Stimulated activated CD4-positive, alpha-beta T cell treated with anti-CD3 and anti-CD28 coated beads, Interleukin-4, amount 100 ng/mL, for 48 hours (primary cell): ENCODE measurements around the gene VWF.

Experiments
- DNase-seq, 2 donors: peaks; one replicate each; pipeline ENCODE4 v3.0.0-alpha.2; 2020; ENCODE audit warnings: low read depth in 2 of 2

VWF gene

DNA sequence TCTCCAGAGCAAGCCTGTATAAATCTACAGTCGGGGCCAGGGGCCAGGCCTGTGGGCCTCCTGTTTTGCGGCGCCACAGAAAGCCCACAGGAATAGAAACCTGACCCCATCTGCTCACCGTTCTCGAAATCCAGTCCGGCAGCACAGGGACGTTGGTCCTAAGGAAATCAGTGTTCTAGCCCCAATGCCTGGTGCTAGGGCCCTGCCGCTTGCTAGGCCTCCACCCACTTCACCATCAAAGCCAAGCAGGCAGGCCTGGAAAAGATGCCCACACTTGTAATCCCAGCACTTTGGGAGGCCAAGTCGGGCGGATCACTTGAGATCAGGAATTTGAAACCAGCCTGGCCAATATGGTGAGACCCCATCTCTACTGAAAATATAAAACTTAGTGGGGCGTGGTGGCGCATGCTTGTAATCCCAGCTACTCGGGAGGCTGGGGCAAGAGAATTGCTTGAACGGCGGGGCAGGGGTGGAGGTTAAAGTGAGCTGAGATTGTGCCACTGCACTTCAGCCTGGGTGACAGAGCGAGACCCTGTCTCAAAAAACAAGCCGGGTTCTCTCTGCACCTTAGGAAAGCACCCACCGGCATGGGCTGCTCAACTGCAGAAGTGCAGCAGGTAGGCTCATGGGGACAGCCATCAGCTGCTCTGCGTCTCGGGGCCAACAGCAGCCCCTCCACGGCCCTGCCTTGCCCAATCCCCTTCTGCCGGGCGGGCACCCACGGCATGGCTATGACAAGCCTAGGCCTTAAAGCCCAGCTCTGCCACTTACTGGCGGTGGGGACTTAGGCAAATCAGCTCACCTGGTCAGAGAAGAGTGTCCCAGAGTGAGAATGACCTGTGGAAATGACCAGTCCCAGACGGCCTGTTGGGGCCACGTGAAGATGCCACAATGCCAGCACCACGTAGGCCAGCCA is 47.4 kb downstream of the VWF start:
- DNase-seq = no peak

DNA sequence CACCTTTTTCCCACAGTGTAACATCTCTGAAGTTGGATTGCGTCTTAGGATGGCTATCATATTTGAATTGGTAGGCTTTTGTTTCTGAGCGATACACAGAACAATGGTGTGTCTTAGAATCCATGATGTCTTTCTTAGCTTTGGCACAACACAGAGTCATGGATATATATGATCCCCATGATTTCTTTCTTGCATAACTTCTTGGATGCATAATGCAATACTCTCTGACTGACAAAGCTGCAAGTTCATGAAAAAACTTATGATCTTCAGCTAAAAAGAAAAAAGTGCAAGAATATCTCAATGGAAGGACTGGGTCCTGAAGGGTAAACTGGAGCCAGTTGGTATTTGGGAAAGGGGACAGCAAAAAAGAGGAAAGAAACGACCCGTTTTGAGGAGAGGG is 48.1 kb downstream of the VWF start:
- no peak for DNase-seq

DNA sequence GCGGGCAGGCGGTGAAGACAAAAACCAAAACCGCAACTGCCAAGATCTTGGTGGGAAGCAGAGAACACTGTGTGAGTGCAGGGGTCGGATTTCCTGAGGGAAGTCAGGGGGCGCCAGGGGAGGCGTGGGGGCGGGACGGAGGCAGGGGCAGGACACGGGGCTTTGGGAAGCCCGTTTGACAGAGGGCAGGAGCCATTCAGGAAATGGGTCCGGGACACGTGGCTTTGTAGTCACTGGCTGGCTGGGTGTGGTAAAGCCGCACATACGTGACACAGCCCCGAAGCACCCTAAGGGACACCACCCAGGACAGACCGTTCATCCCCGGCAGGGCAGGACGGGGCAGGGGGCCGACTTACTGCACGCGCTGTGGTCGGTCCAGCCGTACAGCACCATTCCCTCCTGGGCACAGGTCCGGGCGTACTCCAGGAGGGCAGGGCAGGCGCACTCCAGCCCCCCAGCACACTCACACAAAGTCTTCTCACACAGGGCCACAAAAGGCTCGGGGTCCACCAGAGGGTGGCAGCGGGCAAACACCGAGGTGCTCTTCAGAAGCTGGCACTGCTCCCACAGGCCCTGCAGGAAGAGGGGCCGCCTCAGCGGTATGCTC is 49.4 kb downstream of the VWF start:
- DNase-seq = peak; percentile 14 to 16

DNA sequence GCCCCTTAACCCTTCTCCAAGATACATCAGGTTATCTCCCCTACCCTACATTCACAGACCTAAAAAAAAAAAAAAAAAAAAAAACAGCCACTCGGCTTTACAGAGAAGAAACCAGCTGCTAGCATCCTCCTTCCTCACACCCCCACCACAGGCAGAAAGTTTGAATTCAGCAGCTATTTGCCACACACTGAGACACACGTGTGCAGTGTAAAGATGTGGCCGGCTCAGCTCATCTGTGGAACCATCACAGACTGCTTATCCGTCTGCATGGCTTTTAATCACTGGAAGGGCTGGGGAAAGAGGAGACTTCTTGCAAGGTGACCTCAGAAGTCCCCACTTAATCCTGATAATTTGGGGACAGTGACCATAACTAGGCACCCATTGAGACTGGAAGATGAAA is 50.0 kb downstream of the VWF start:
- no peak for DNase-seq

DNA sequence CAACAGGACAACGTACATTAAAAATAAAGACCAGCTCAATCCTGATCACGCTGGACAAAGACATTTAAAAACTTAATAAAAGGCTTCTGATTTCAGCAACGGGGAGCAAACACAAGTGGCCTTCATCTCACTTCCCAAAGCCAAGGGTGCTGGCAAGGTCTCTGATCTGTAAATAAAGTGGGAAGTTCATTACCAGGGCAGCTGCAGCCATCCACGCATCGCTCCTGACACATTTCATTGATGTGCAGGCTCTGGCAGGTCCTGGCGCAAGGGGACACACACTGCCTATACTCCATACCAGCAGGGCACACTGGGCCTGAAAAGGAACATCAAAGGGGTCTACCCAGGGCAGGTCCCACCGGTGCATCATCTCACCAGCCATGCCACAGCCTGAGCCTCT is 51.0 kb downstream of the VWF start:
- DNase-seq = no peak

DNA sequence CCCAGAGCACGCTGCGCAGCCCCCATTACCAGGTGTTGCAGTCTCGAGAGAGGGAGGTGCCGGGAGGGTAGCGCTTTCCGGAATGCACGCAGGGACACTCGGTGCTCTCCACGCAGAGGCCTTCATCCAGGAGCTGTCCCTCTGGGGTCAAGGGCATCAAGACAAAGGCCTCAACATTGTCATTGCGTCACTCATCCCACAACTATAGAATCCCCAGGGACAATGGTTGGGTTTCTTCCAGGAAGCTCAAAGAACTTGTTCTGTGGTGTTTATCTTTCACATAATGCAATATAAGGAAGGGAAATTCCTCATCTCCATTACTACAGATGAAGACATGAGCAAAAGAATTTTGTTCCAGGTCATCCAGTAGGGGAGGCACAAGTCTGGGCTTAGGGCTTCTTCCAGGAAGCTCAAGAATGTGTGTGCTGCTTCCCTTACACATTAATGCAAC is 52.1 kb downstream of the VWF start:
- no peak for DNase-seq

DNA sequence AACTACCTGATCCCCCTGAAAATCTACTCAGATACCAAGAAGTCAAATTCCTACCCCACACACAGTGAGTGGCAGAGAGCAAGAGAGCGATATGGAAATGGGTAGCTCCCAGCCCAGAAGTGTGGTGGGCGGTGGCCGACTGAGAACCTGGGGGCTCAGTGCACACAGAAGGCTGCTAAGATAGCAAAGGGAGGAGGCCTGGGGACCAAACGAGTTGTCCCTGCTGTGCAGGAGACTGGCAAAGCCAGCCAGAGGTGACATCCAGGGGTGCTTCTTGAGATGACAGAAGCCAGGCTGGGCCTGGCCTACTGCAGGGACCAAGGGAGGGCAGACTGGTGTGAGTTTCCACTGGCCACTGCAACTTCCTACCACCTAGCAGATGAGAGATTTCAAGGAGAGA is 52.9 kb downstream of the VWF start:
- no peak for DNase-seq

DNA sequence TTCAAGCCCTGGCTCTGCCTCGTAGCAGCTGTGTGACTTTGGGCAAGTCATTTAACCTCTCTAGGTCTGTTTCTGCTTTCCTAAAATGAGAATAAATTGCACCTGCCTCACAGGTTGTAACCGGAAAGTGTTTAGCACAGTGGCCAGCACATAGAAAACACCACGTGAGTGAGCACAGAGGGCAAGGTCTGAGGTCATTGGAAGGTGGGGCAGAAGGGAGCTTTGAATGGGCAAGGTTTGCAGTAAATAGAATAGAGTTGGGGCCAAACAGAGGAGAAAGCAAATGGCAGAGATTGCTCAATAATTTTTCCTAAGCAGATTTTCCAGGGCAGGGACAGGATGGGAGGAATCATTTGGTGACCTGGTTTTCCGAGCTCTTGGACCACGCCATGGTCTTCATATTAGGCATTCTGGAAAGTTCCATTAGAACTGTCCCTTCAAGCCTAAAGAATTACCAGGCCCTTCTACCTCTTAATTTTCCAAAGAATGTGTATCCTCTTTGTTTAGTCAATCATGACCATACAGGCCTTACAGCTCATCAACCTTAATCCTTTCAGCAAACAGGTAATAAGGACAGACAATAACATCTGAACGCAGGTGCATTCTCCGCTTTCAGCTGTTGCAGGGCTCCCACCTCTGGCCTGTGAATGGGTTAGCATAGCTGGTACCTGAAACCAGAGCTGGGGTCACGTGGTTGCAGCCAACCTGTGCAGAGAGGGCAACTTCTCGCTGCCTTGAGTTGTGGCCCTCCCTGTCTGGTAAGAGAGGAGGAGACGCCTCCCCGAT is 53.8 kb downstream of the VWF start:
- DNase-seq = no peak

DNA sequence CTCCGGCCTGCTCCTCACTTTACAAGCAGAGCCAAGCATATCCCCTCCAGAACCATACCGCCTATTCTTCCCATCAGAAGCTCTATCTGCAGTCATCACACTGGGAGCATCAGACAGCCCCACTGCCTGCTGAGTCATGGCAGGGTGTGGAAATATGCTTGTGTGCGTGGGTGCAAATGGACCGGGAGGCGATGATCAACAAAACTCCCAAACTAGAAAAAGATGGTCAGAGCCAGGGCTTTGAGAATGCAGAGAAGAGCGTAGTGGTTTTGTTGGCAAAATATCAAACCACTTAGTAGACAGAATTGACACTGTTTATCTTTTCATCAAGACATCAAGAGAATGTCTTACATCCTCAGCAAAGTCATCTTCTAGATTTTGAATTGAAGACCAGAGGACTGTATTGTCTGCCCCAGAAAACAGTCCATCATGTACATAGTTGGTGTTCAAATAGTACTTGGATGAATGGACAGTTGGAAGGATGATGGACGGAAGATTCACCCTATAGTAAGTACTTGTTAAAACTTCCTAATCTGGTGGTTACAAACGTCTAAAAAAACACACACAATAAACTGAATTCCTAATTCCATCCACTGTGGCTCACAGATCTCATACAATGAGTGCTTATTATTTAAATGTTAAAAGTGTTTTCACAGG is 54.9 kb downstream of the VWF start:
- DNase-seq = peak in 1 of 2 donors; percentile 30

DNA sequence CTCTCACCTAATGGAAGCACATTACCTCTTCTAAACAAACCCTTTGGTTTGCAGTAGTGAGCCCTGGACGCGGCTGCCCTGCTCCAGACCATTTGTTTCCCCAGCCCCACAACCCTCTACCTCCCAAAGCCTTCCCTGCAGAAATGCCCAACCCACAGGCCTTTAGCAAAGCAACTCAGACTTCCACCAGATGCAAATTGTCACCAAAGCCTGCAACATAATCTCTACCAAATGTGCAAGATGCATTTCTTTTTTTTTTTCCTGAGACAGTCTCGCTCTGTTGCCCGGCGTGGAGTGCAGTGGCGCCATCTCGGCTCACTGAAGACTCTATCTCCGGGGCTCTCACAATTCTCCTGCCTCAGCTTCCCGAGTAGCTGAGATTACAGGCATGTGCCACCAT is 56.2 kb downstream of the VWF start:
- DNase-seq = no peak

DNA sequence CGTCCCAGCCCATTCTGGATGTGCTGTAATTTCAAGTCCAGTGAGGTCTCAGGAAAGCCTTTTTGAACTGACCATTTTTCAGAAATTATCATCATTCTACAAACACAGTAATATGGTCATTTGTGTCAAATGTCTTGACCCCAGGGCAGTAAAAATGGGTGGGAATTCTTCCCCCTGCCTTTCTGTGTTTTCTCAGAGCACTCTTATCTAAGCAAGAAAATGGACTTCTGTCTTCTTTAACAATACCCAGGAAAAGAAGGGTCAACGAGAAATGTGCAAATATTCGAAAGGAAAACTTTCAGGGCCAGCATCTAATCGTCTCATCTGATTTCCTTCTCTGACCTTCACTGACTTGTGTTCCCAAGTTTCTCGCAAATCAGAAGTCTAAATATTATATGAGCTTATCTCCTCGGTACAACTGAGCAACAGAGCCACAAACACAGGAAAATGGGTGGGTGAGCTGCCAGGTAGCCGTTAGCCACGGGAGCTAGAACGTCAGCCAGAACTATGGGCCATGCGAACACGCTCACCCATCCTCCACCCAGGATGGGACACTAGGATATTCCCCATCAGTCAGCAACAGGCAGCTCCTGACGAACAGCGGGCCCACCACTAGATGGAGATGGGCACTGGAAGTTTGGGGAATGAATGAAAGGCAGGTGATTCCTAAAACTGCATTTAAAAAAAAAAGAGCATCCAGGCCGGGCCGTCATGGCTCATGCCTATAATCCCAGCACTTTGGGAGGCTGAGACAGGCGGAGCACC is 57.1 kb downstream of the VWF start:
- no peak for DNase-seq

DNA sequence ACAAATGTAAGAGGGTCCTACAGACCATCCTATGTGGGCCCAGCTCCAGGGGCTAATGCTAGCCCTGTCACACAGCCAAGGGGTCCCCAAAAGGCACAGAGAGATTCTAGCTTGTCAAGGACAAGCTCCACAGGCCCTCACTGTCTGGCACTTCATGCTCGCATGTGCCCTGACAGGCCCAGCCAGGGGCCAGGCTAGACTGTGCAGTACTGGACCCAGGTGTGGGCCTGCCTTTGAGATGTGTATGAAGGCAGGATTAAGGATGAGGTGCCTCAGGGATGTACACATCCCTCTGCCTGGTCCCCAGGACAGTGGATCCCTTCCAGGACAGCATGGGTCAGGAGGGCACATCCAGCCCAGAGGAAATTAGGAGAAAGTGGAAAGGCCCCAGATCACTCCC is 57.8 kb downstream of the VWF start:
- no peak for DNase-seq

DNA sequence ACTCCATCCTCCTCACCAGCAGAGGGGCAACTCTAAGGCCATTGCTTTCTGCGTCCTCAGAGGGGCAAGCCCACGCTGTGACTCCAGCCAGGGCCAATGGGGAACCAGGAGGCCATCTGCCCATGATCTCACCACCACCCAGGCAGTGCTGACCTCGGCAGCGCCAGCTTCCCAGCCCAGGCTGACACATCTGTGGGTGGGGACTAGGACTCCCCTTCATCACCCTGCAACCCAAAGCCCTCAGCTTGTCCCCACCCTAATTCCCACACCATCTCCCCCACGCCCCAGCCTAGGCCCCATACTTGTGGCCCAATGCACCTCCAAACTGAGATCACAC is 58.6 kb downstream of the VWF start:
- DNase-seq = no peak

DNA sequence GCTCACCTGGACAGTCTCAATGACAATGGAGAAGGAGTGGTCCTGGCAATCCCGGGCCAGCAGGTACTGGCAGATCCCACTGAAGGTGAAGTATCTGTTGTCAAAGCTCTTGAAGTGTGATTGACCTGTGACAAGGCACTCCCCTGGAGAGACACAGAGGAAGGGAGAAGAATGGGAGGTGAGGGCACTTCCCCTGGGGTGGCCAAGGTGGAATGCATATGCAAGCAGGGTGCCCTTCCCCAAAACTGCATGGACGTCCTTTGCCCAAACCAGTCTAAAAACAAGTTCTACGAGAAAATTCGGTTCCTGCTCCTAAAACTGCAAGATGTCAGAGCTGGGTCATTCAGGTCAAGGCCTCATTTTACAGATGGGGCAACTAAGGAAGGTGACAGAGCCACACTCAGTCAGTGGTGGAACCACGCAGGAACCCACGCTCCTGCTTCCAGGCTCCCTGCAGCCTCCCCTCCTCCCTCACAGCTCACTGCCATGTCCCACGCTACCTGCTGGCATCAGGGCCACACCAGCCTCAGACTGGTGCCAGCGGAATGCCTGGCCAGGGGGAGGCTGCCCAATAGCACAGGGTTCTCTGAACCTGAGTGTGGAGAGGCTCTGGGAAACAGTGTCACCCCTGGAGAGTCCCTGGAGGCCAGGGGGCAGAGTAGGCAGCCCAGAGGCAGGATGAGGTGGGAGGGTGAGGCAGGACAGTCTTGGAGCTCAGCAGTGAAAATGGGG is 59.2 kb downstream of the VWF start:
- no peak for DNase-seq

DNA sequence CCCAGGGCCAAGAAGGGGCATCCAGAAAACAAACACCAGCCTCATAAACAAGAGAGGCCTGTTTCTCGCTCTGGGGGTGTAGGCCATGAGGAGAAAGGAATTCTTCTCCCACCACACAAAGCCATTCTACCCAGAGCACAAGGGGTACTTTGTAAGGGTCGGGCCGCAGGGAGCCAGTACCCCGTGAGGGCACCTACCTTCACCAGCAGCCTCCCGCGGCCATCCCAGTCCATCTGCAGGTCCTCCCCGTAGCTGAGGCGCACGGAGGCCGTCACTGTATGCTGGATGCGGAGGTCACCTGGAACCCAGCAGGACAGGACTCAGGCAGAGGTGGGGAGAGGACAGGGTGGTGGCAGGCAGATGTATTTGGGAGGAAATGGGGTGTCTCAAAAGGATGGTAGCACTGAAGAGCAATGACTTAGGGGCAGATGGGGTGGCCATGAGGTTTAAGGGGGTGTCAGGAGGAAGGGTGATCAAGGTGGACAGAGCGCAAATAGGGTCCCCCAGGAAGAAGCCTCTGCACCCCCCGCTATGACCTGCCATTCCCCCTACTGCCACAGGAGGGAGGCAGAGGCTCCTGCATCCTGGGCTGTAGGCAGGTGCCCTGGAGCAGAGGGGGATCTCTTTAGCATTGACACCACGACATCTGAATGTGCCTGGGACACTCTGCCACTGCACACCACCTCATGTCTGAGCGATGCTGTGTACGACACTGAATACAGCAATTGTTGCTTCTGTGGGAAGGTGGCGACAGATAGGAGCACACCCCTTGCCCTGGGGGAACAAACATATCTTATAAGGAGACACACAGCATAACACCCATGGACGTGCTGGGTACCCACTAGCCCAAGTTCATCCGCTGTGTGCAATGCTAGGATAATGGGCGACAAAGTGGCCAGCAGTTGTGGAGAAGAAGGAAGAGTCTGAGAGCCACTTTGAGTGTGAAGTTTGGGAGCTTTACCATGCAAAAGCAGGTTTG is 61.4 kb downstream of the VWF start:
- peak; percentile 33 to 51 for DNase-seq

DNA sequence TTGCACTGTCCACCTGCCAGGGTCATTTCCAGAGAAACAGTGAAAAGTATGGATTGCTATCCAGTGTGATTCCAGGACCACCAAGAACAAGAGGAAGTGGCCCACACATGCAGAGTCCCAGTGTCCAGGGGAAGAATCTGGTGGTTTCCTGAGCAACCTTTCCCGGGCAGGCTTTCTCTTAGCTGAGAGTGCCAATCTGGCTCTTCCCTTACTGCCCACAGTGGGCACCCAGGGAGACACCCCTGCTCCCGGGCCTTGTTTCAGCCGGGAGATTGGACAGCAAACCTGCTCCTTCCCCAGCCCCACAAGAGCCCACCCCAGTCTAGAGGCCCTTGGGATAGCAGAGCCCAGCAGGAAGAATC is 62.1 kb downstream of the VWF start:
- no peak for DNase-seq

DNA sequence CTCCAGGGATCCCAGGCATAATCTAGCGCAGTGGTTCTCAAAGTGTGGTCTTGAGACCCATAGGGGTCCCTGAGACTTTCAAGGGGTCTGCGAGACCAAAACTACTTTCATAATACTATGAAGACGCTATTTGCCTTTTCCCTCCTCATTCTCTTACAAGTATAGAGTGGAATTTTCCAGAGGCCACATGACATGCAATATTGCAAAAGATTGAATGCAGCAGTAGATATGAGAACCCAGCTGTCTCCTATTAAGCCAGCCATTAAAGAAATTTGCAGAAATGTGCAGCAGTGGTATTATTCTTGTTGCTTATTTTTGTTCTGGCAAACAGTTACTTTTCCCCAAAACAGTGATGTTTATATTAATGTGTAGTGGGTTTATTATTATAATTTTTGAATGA is 62.8 kb downstream of the VWF start:
- no peak for DNase-seq

DNA sequence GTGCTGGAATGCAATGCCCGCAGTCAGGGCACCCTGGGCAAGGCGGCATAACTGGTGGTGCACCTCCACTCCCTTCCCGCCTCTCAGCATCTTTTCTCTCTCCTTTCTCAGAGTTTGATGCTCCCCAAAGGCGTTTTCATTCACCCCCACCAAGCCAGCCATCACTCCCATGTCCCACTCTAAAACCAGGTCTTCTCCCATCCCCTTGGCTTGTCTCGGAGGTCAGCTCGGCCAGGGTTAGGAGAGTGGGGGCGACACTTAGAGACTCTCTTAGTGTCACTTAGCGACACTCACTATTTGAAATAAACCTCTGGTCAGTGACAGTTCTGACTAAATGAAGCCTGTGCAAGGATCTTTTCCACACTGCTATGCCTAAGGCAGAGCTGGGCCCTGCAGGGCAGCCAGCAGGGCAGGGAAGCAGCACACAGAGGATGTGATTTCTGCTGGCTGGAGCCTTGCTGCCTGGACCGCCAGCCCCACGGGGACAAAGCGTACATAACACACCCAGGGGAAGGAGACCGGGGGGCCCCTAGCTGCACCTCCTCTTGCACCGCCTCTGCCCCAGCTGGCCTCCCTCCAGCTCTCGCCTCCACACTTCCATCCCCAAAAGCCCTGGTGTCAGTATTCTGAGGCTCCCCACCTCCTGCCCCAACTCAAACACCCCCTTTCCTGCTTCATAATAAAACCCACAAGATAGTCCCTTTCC is 64.5 kb downstream of the VWF start:
- no peak for DNase-seq

DNA sequence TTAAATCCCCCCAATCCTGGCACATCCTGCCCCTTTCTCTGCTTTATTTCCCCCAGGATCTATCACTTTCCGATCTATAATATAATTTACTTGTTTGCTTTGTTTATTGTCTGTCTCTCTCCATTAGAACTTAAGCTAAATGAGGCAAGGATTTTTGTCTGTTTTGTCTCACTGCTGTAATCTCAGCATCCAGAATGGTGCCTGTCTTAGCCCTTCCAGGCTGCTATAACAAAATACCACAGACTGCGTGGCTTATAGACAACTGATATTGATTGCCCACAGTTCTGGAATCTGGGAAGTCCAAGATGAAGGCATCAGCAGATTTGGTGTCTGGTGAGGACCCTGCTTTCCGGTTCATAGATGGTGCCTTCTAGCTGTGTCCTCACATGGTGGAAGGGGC is 65.2 kb downstream of the VWF start:
- no peak for DNase-seq
